OCI-LY1 (cell line): ENCODE data around the gene ZNF438.

Source experiments
- H2AFZ ChIP-seq: fragments of 200-600 bp; sonication (generic), shearing (Covaris generic); 2 replicates; pipeline ENCODE4 v1.6.0; 2014; ENCODE audit warnings: antibody characterized with exemption, mild to moderate bottlenecking, low read length
- H3F3A ChIP-seq: fragments of 200-600 bp; sonication (generic), shearing (Covaris generic); 2 replicates; pipeline ENCODE4 v1.6.0; 2014; ENCODE audit warnings: mild to moderate bottlenecking, antibody characterized with exemption, low read length, moderate library complexity; ENCODE audit not compliant: insufficient read depth
- H3K27ac ChIP-seq: fragments of 200-600 bp; sonication (generic); 2 replicates; pipeline ENCODE4 v1.5.1; 2014; ENCODE audit warnings: low read length, mixed run types, mild to moderate bottlenecking, low read depth; ENCODE audit not compliant: poor library complexity, severe bottlenecking
- H3K27me3 ChIP-seq: fragments of 200-600 bp; sonication (generic); 2 replicates; pipeline ENCODE4 v1.6.0; 2014; ENCODE audit warnings: antibody characterized with exemption, mild to moderate bottlenecking, low read length, moderate library complexity; ENCODE audit not compliant: insufficient read depth
- H3K36me3 ChIP-seq: fragments of 200-600 bp; sonication (generic); 2 replicates; pipeline ENCODE4 v1.6.1; 2014; ENCODE audit warnings: mild to moderate bottlenecking, antibody characterized with exemption, low read length, moderate library complexity, mixed read lengths; ENCODE audit not compliant: insufficient read depth
- H3K4me1 ChIP-seq: fragments of 200-600 bp; sonication (generic); 2 replicates; pipeline ENCODE4 v1.5.1; 2014; ENCODE audit warnings: mild to moderate bottlenecking, low read length, moderate library complexity; ENCODE audit not compliant: insufficient read depth, severe bottlenecking
- H3K4me2 ChIP-seq: fragments of 200-600 bp; sonication (generic), shearing (Covaris generic); 2 replicates; pipeline ENCODE4 v1.6.1; 2014; ENCODE audit warnings: low read length
- H3K4me3 ChIP-seq: fragments of 200-600 bp; sonication (generic); 2 replicates; pipeline ENCODE4 v1.5.1; 2014; ENCODE audit warnings: low read length, low read depth, mild to moderate bottlenecking, mixed read lengths; ENCODE audit not compliant: poor library complexity, severe bottlenecking
- H3K79me2 ChIP-seq: fragments of 200-600 bp; shearing (Covaris generic); 2 replicates; pipeline ENCODE4 v1.6.1; 2016; ENCODE audit warnings: mixed run types, low read length, mixed read lengths; ENCODE audit not compliant: insufficient read depth
- H3K9ac ChIP-seq: fragments of 200-600 bp; sonication (generic), shearing (Covaris generic); 2 replicates; pipeline ENCODE4 v1.6.1; 2014; ENCODE audit warnings: mild to moderate bottlenecking, low read length, mixed read lengths
- H3K9me2 ChIP-seq: fragments of 200-600 bp; sonication (generic), shearing (Covaris generic); 2 replicates; pipeline ENCODE4 v1.6.1; 2014; ENCODE audit warnings: low read depth, mild to moderate bottlenecking, low read length, mixed read lengths
- H3K9me3 ChIP-seq: fragments of 200-600 bp; shearing (Covaris generic); 2 replicates; pipeline ENCODE4 v1.6.1; 2014; ENCODE audit warnings: low read length, mixed read lengths
- H4K20me1 ChIP-seq: fragments of 200-600 bp; sonication (generic), shearing (Covaris generic); 2 replicates; pipeline ENCODE4 v1.6.0; 2016; ENCODE audit warnings: mild to moderate bottlenecking, low read length; ENCODE audit not compliant: insufficient read depth
- EZH2 ChIP-seq: fragments of 200-600 bp; sonication (generic), shearing (Covaris generic); IDR thresholded peaks from 2 replicates; pipeline ENCODE4 v1.8.0; 2017; ENCODE audit warnings: borderline replicate concordance, mixed run types, mild to moderate bottlenecking, antibody characterized with exemption, low read length, moderate library complexity, mixed read lengths
- TF ChIP-seq, protein P1 (sequence below): fragments of 200-600 bp; sonication (generic), shearing (Covaris generic); IDR thresholded peaks from 2 replicates; pipeline ENCODE4 v1.5.1; 2017; ENCODE audit warnings: mild to moderate bottlenecking, antibody characterized with exemption, low read length, moderate library complexity, mixed read lengths

Gene ZNF438

DNA sequence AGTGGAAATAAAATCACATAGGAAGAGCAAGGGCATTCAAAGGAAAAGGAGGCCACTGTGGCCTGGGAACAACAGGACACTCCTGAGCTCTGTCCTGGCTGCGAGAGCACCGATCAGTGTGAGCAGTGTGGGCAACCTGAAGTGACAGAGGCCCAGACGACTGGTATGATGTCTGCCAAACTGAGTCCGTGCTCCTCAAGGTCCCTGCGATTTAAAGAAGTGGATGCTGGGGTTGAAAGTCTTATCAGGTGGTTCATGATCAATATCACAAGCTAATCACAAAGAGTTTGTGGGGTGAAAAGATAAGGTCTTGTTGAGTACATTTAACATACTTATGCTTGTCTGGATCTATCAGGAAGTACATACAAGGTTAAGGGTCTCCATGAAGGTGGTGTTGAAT is 176.5 kb downstream of the ZNF438 start:
- no peak overlapping the region for H3K4me2 ChIP-seq
- H2AFZ ChIP-seq, result no peak overlapping the region
- no peaks in the 10 kb centered on the region for H3K9me3 ChIP-seq
- no peaks in the 10 kb centered on the region for H3K27me3 ChIP-seq
- H3K4me3 ChIP-seq, result no peak overlapping the region
- no peaks in the 10 kb centered on the region for H3K36me3 ChIP-seq
- H3K4me1 ChIP-seq, result no peaks in the 10 kb centered on the region
- H3K9me2 ChIP-seq, result no peaks in the 10 kb centered on the region
- no peak overlapping the region for H3K9ac ChIP-seq
- no peak for TF ChIP-seq EZH2
- TF ChIP-seq, protein P1, sequence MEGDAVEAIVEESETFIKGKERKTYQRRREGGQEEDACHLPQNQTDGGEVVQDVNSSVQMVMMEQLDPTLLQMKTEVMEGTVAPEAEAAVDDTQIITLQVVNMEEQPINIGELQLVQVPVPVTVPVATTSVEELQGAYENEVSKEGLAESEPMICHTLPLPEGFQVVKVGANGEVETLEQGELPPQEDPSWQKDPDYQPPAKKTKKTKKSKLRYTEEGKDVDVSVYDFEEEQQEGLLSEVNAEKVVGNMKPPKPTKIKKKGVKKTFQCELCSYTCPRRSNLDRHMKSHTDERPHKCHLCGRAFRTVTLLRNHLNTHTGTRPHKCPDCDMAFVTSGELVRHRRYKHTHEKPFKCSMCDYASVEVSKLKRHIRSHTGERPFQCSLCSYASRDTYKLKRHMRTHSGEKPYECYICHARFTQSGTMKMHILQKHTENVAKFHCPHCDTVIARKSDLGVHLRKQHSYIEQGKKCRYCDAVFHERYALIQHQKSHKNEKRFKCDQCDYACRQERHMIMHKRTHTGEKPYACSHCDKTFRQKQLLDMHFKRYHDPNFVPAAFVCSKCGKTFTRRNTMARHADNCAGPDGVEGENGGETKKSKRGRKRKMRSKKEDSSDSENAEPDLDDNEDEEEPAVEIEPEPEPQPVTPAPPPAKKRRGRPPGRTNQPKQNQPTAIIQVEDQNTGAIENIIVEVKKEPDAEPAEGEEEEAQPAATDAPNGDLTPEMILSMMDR, result no peak
- H3K27ac ChIP-seq, result no peak overlapping the region
- H3K79me2 ChIP-seq, result no peaks in the 10 kb centered on the region
- H4K20me1 ChIP-seq, result no peaks in the 10 kb centered on the region
- H3F3A ChIP-seq, result no peaks in the 10 kb centered on the region

DNA sequence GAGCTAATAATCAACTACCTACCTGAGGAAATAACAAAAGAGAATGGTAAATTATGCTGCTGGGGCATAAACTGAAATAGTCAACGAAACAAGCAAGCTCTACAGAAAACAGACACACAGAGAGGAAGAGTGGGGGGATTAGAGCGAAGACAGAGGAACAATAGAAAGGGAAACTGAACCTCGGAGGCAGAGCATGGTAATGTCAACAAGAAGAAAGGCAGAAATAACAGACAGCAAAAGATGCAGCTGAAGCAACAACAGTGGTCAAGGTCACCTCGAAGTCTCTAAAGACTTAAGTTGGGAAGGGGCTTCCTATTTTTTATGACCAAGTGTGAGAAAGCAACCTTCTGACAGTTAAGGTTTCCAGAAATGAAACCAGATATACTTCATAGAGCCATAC is 177.0 kb downstream of the ZNF438 start:
- Histone ChIP-seq H3F3A (no peaks in the 10 kb centered on the region), H3K27ac (no peak overlapping the region), H3K27me3 (no peaks in the 10 kb centered on the region), H3K4me3 (no peak overlapping the region), H3K4me1 (no peaks in the 10 kb centered on the region), H3K9me3 (no peaks in the 10 kb centered on the region), H2AFZ (no peak overlapping the region), H3K79me2 (no peaks in the 10 kb centered on the region), H4K20me1 (no peaks in the 10 kb centered on the region), H3K4me2 (no peak overlapping the region), H3K36me3 (no peaks in the 10 kb centered on the region), H3K9me2 (no peaks in the 10 kb centered on the region), H3K9ac (no peak overlapping the region)
- TF ChIP-seq EZH2, result no peak
- TF ChIP-seq, protein P1, result no peak

DNA sequence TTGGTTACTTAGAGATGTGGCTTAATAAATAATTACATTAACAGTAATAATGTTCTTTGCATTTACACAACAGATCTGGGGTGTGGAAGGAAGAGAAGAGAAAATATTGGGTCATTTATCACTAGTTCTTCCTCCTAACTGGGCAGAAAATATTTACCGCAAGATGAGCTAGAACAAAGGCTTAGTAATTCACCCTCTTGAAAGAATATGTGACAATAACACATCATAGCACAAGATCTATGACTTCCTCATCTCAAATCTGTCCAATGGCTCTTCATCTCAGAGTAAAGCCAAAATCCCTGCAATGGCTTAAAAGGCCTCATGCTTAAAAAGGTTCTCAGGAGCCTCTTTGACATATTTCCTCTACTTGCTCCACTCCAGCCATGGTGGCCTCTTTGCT is 178.6 kb downstream of the ZNF438 start:
- Histone ChIP-seq H4K20me1 (no peaks in the 10 kb centered on the region), H3K9me2 (no peaks in the 10 kb centered on the region), H2AFZ (no peak overlapping the region), H3K4me2 (no peak overlapping the region), H3K79me2 (no peaks in the 10 kb centered on the region), H3K4me1 (no peaks in the 10 kb centered on the region), H3K9ac (no peak overlapping the region), H3K4me3 (no peak overlapping the region), H3F3A (no peaks in the 10 kb centered on the region), H3K9me3 (no peaks in the 10 kb centered on the region), H3K27ac (no peak overlapping the region), H3K27me3 (no peaks in the 10 kb centered on the region), H3K36me3 (no peaks in the 10 kb centered on the region)
- TF ChIP-seq EZH2, result no peak
- TF ChIP-seq, protein P1, result no peak
